SW 1271 (cell line): ENCODE results near the gene ATP1A3.

ENCODE experiments used
- DNase-seq, 2 experiments: peaks; one replicate each; lab custom pipeline; 2025; lab: John Stamatoyannopoulos, UW

The ATP1A3 gene

DNA sequence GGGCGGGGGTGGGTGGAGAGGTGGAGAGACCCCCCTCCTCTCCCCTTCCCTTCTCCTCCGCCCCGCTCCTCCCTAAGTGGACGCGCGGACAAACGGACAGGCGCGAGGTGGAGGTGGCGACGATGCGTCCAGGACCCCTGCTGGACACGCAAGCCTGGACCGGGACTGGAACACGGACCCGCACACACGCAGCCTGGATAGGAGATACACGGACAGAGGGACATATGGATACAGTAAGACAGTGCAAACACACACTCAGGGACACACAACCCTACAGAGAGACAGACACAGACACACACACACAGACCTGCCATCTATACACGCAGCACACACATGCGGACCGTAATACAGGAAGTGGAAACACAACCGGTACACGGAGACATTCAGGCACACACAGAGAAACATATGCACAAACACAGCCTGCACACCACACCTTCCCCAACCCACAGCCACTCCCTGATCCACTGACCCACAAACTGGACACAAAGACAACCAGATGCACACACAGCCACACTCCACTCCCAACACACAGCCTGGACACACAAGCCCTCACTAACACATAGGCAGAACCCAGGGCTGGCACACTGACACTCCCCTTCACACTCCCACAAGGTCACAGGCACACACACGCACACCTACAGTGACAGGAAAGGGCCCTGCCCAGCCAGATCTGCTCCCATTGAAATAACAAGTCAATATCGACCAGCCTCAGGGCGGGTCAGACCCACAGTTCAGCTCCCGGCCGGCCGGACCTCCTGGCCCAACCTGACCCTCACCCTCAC, 65.1 kb downstream of the ATP1A3 start:
- no peak for DNase-seq

DNA sequence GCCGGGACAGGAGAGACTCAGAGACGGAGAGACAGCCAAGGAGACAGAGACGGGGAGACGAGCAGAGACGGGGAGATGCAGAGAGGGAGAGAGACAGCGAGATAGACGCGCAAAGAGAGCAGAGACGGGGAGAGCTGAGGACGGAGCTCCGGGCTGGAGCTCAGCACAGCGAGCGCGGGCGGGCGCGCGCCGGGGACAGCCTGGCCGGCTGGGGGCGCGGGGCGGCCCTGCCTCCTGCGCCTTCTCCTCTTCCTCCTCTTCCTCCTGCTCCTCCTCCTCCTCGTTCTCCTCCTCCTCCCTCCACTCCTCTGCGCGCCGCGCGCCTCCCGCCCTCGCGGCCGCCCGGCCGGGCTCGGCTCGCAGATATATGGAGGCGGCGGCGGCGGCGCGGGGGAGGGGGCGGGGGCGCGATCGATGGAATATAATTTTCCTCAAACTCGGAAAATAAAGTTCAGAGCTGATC, 65.8 kb downstream of the ATP1A3 start, which contains the start of gene ERFL:
Gene ERFL, minus strand, starts transcription at position 229 of the 463 bp plus-strand sequence. CDS start 15,530 bp downstream, outside the sequence.
- no peak for DNase-seq

DNA sequence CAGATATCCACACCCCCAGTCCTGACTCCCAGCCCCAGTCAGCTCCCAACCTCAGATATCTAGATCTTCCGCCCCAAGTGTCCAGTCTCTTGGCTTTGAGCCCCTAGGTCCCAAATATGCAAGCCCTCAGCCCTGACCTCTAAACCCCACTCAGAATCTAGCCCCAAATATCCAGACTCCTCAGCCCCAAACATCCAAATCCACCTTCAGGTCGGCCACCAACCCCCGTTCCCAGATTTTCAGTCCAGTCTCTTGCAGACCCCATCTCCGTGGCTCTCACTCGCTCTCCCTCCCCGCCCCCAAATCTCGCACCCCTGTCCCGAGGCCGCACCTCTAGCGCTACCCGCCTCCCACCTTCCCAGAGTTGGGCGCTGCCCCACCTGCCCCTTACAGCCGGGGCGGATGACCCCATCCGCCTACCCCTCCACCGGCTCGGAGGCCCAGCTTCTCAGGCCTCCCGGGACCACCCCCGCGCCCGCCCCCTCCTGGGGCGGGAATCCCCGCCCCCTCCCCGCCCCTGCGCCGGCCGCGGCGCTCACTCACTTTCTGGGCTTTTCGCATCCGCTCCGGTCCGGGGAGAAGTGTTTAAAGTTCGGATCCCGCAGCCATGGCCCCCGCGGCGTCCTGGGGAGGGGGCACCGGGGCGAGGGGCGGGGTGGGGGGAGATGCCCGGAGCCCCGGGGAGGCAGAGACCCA, 66.4 kb downstream of the ATP1A3 start:
- no peak for DNase-seq

DNA sequence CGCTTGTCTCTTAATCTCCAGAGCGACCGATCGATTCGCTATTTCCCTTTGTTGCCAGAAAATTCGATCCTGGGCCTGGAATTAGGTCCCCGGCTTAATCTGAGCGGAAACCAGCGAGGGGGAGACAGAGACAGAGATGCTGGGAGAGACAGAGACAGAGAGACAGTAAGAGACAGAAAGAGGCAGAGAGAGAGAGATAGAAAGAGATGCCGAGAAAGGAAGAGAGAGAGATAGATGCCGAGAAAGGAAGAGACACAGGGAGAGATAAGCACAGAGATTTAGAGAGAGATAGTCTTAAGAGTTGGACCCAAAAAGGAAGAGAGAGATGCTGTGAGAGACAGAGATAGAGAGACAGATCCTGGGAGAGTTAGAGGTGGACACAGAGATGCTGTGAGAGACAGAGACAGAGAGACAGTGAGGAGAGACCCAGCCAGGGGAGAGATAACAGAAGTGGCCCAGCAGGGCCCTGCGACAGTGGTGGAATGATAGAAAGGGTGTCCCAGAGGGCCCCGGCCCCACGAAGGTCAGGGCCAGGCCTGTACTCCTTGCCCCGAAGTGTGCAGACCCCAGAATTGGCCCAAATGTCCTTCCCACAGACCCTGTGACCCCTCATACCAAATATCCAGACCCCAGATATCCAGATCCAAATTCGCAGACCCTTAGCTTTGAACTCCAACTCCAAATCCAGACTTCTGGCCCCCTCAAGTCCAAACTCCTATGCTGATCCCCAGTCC, 67.1 kb downstream of the ATP1A3 start:
- DNase-seq: no peak

DNA sequence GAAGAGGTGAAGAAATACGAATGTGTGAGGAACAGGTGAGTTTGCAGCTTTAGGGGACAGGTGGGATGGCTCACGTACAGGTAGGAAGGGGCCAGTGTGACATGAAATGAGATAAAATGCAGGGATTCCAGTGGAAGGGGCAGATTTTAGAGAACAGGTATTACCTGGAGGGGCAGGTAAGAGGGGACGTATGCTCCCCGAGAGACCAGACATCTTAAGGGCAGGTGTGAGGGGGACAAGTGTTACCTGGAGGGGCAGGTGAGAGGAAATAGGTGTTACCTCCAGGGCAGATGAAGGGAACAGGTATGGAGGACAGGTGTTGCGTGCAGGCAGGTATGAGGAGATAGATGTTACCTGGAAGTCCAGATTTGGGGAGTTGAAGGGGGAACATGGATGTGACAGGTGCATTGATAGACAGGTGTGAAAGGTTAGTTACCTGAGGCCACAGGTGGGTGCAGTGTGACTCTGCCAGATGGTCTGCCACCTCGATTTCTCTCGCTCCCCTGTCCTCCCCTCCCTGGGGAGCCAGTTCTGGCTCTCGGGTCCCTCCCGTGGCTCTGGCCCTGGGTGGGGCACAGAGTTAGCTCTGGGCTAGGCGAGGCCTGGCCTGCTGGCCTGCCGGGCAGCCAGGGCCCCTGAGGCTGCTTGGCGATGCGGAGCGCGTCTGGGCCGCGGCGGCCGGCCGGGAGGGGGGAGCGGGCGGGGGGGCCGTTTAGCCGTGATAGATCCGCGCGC, 67.8 kb downstream of the ATP1A3 start:
- DNase-seq: no peak

DNA sequence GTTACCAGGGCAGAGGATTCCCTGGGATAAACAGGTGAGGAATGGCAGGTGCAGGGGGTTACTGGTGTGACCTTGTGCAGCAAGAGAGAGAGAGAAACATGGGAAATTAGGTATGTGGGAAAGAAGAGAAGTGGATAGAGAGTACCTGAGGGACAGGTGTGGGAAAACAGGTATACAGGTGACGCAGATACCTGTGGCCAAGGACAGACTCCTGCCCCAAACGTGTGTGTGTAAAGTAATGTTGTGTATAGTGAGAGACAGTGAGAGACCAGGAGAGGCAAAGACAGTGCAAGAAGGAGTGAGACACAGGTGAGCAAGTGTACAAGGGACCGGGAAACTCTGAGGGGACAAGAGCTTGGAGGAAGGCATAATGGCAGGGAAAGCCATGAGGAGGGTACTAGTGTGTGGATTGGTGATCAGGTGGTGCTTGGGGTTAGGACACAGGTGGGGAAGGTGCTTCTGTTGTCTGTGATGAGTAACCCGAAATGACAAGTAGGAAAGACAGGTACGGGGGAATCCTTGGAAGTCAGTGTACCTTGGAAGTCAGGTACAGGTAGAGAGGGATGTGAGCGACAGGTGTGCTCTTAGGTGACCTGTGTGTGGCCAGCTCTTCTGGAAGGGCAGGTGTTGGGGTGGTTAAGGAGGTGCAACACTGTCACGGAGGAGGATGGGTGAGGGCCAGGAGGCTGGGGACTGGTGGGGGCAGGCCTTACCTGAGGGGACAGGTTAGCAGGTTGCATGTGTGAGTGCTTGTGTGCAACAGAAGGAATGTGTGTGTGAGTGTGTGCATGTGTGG, 68.6 kb downstream of the ATP1A3 start:
- DNase-seq: no peak

DNA sequence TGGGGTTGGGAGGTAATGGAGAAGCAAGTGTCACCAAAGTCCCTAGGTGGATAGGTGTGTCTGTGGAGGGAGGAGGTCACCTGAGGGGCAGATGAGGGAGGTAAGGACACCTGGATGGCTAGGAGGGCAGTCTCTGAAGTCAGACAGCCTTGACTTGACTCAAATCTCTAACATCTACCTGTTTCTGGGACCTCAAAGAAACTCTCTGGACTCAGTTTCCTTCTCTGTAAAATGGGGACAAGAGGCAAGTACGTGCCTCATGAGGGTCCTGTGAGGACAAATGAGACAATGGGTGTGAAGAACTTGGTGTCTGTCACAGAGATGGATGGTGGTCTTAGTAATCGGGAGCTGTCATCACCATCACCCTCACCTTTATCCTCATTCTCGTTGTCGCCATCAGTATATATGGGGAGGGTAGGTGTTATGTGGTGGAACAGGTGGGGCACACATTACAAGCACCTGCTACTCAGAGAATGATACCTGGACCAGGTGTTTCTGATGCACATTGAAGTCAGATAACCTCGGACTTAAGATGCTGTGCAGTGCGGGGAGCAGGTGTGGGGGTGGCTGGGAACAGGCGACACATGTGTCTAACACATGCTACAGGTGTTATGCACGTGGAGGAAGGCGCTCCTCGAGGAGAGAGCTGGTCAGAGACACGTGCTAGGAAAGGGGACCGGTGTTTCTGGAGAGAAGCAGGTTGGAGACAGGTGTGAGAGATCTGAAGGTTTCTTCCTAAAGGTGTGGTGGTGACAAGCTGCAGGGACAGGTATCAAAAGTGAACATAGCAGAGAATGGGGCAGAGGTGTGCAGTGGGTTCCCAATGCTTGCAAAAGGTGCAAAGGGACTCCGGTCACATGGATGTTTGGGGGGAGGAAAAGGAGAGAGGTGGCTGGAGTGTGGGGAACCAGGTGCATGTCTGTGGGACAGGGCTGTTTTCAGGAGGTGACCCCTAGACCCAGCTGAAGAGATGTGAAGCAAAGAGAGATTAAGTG, 69.6 kb downstream of the ATP1A3 start:
- no peak for DNase-seq

DNA sequence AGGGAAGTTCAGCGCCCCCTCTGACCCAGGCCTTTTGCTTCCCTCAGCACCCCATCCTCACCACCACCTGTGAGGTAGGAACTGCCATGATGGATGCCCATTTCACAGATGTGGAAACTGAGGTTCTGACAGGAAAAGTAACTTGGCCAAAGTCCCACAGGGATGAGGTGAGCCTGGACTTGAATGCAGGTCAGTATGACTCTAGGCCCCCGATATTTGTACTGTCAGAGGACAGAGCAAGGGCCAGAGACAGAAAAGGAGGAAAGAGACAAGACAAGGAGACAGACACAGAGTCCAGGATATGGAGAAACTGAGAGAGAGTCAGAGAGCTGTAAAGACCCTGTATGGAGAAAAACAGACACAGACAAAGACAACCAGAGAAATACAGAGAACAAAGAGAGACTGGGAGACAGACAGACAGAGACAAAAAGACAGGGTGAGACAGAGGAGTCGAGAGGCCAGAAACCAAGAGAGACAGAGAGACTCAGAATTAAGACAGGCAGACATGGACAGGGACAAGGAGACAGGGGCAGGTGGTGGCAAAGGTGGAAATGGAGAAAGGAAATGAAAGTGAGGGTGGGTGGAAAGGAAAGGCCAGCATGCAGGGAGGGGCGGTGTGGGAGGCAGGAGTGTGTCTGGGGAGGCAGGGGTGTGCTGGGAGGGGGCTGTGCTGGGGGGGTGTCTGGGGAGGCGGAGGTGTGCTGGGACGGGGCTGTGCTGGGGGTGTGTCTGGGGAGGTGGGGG, 70.8 kb downstream of the ATP1A3 start:
- DNase-seq: no peak

DNA sequence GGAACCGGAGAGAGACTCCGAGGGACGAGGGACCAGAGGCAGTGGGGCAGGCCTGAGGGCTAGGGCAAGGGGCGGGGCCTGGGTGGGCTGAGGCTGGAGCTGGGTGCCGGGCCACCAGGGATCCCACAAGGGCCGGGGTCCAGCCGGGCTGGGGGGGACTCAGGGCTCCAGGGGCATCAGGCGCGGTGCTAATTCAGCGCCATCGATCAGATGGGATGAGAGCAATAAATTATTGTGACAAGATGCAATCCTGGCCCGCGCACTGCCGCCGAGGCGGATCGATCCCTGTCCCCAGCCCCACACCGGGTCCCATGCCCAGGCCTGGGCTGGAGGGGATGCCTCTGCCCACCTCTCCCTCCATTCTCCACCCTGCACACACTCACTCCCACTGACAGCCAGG, 71.4 kb downstream of the ATP1A3 start:
- DNase-seq: no peak

DNA sequence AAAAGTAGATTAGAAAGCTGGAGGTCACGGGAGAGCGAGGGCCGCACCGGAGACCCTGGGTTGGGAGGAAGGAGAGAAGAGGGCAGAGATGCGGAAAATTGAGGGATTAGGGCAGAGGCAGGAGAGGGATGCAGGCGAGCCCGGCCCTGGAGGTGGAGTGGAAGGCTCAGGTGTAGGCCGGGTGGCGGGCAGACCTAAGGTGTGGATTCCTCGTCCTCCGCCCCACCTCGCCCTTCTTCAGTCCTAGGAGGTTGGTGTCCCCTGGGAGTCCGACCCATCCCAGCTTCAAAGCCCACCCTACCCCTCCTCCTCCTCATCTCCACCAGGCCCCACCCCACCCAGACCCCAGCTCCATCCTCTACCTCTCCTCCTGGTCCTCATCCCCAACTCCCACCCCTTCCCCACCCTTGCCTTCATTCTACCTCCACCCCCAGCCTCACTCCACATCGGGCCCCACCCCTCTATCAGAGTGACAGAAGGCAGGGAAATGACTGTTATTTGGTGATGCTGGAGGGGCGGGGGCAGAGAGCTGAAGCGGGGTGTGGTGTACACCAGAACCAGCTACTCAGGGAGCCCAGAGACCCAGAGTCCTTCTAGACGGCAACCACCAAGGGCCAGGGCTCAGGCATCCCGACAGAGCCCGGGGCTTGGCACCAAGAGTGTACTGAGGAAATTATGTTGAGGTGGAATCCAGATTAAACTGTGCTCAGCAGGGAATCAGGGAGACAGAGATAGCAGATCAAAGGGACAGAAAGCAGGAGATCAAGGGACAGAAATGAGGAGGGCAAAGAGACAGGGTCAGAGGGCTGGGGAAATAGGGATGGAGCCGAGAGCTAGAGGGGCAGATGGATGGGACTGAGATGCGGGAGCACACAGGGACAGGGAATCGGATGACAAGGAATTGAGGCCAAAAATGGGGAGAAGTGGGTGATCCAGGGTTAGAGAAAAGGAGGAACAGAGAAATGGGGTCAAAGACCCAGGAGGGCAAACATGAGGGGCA, 72.2 kb downstream of the ATP1A3 start:
- no peak for DNase-seq

DNA sequence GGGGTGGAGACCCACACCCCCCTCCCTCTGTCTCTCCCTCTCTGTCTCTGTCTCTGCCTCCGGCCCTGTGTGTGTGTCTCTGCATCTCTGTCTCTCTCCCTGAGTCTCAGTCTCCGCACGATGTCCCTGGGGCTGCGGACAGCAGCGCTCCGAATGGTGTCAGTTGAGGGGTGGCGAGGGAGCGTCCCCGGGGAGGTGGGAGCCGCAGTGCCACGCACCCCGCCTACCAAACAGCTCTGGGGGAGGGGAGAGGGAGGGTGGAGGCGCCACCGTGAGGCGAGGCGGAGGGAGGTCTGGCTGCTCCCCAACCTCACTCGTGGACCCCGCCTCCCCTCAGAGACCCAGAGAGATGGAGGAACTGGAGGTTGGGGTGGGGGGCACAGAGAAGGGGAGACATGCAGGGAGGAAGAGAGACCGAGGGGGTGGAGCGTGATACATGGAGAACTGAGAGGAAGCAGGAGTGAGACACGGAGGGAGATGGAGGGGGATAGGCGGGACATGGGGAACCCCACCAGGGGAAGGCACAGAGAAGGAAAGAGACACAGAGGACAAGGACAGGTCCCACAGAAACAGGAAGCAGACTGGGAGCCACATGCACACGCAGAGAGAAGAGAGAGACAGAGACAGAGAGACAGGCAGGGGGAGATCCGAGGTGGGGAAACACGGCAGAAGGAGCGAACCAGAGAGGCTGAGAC, 73.0 kb downstream of the ATP1A3 start:
- DNase-seq: no peak

DNA sequence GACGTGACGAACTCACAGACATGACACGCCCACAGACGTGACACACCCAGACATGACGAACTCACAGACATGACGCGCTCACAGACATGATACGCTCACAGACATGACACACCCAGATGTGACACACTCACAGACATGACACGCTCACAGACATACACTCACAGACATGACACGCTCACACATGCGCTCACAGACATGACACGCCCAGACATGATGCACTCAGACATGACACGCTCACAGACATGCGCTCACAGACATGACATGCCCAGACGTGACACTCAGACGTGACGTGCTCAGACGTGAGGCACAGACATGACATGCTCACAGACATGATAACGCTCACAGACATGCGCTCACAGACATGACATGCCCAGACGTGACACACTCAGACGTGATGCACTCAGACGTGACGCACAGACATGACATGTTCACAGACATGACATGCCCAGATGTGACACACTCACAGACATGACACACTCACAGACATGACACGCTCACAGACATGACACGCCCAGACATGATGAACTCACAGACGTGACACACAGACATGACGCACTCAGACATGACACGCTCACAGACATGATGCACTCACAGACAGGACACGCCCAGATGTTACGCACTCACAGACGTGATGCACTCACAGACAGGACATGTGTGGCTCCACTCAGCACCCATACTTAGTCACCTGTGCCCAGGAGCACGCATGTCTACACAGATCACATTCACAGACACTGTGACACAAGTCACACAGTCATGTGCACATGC, 73.9 kb downstream of the ATP1A3 start:
- no peak for DNase-seq

DNA sequence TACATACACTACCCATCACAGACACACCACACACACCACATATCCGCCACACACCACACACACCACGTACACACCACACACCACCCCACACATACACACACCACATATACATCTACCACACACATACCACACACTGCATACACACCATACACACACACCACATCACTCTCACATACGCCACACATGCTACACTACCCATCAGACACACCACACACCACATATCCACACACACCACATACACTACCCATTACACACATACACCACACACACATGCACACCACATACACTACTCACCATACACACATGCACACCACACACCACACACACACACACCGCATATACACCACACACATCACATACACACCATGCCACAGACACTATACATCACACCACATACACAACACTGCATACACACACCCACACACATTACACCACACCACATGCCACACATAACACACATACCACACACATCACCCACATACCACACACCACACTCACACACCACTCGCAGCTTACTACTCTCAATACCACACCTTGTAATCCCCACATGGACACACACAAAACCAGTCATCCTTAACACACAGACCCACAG, 75.3 kb downstream of the ATP1A3 start:
- DNase-seq: no peak

DNA sequence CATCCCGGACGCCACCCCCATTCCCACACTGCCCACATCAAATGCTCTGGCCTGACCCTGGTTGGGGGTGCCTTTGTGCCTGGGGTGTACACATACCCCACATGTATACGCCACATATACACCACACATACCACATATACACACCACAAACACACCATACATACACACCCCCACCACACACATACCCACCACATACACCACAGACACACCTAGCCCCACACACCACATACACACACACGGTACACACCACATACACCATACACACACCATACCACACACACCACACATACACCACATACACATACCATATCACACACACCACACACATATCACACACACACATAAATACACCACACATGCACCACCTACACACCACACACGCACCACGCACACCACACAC, 75.9 kb downstream of the ATP1A3 start:
- DNase-seq: no peak

DNA sequence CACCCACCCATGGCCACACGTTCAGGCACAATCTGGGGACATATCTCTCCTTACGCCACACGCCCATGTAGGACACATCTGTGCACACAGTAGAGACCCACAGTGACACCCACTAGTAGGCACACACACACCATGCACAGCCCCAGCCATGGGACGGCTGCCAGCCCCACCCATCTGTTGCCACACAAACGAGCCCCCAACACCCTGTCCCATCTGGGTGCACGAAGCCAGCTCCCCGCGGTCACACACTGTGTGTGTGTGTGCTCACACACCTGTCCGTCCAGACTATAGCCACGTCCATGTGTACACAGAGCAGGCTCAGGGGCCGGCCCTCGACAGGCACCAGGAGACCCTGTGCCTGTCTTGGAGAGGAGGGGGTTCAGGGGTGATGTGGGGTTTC, 76.4 kb downstream of the ATP1A3 start:
- no peak for DNase-seq
